Activated T-cell treated with anti-CD3 and anti-CD28 coated beads, Interleukin-2, amount 50 U/mL, for 1 hour (primary cell): ENCODE data around the gene KIF13A.
"Not testable (repeated sequence)": the region's sequence is repeated elsewhere in the genome, so short reads cannot be mapped to it uniquely, and the experiment has no call there.

Experiments
- DNase-seq: peaks from one replicate; pipeline ENCODE4 v3.0.0-alpha.2; 2020

Gene KIF13A

GRCh38 chr6:17869010-17869752 is 118.3 kb downstream of the KIF13A start:
- no peak for DNase-seq

- DNase-seq = no peak
Measured at GRCh38 chr6:17867880-17868279, 119.6 kb downstream of the KIF13A start.

GRCh38 chr6:17866876-17867444 is 120.5 kb downstream of the KIF13A start:
- no peak for DNase-seq

- no peak for DNase-seq
Measured at GRCh38 chr6:17865798-17866725, 121.4 kb downstream of the KIF13A start.

- no peak for DNase-seq
Measured at GRCh38 chr6:17865243-17865642, 122.2 kb downstream of the KIF13A start.

GRCh38 chr6:17863901-17864754 is 123.3 kb downstream of the KIF13A start:
- DNase-seq = no peak

- DNase-seq = no peak
Measured at GRCh38 chr6:17861361-17861760, 126.1 kb downstream of the KIF13A start.

GRCh38 chr6:17859846-17860245 is 127.6 kb downstream of the KIF13A start:
- no peak for DNase-seq

GRCh38 chr6:17858584-17858983 is 128.9 kb downstream of the KIF13A start:
- no peak for DNase-seq

- not testable (repeated sequence) for DNase-seq
Measured at GRCh38 chr6:17857188-17857587, 130.2 kb downstream of the KIF13A start.

- no peak for DNase-seq
Measured at GRCh38 chr6:17856306-17856705, 131.1 kb downstream of the KIF13A start.

GRCh38 chr6:17855381-17855780 is 132.1 kb downstream of the KIF13A start:
- DNase-seq = no peak

- DNase-seq = no peak
Measured at GRCh38 chr6:17853533-17853932, 133.9 kb downstream of the KIF13A start.

- DNase-seq = no peak
Measured at GRCh38 chr6:17851720-17852161, 135.7 kb downstream of the KIF13A start.

- DNase-seq = no peak
Measured at GRCh38 chr6:17851001-17851719, 136.3 kb downstream of the KIF13A start.

GRCh38 chr6:17850281-17850680 is 137.2 kb downstream of the KIF13A start:
- no peak for DNase-seq

GRCh38 chr6:17847203-17847760 is 140.2 kb downstream of the KIF13A start:
- no peak for DNase-seq

GRCh38 chr6:17846762-17847161 is 140.7 kb downstream of the KIF13A start:
- DNase-seq = no peak

GRCh38 chr6:17845598-17845997 is 141.8 kb downstream of the KIF13A start:
- DNase-seq = no peak

- not testable (repeated sequence) for DNase-seq
Measured at GRCh38 chr6:17844967-17845366, 142.5 kb downstream of the KIF13A start.
